IMR-90 (cell line): Measurements from ENCODE around the gene STAT6. TPM values are rescaled to one million over a fixed set of nuclear protein-coding genes. Genes with fewer than 3 reads are reported as not detected.

Source experiments
- MAFK ChIP-seq: IDR thresholded peaks from 2 replicates; pipeline ENCODE4 v1.6.1; 2012; ENCODE audit warnings: low read depth, low read length, improper control_type of control experiment
- USF2 ChIP-seq: fragments of 150-350 bp; IDR thresholded peaks from 2 replicates; pipeline ENCODE4 v1.6.1; 2017; ENCODE audit warnings: mild to moderate bottlenecking, antibody characterized with exemption, low read length, low read depth
- polyA plus RNA-seq, 3 experiments: library from polyadenylated mRNA; depleted of rRNA; stranded (reverse); fragments of >200 nt; gene quantifications; 2 replicates each; pipeline ENCODE4 v1.2.3, GENCODE V29; 2012; ENCODE audit warnings: low replicate concordance in 1 of 3
- total RNA-seq: library from RNA; depleted of rRNA; stranded (reverse); fragments of >200 nt; gene quantifications from 2 replicates; pipeline ENCODE4 v1.2.3, GENCODE V29; 2012

The STAT6 gene
- total and polyA plus RNA-seq, 2 of the 4 experiments (the other 2 are of a cell fraction), result 43.4 to 96.9 TPM

GRCh38 chr12:57093415-57094207 is 17.6 kb downstream of the STAT6 start (continued):
- TF ChIP-seq MAFK (no peak), USF2 (no peak)
